Spleen (tissue), 7 donors: ENCODE data around the gene OR13J1.

Source experiments
- CTCF ChIP-seq, 11 experiments: fragments of 200-600 bp in 7 of 11; fragments of 450-650 bp in 4 of 11; sonication (generic) in 4 of 11; IDR thresholded peaks in 8 of 11; conservative IDR thresholded peaks in 3 of 11; 1 replicate in 7 of 11; 2 replicates in 4 of 11; pipeline versions ENCODE4 v1.4.0 to v1.8.0; 2016 to 2021; ENCODE audit warnings: antibody characterized with exemption in 11 of 11, inconsistent platforms in 4 of 11, mild to moderate bottlenecking in 1 of 11
- POLR2A ChIP-seq, 3 donors: fragments of 450-650 bp; IDR thresholded peaks; one replicate each; pipeline ENCODE4 v1.5.1; 2017; ENCODE audit warnings: antibody characterized with exemption in 3 of 3, mild to moderate bottlenecking in 1 of 3
- donor health status: DM: no; HTN: no; CAD: no; lungs with moderate emphysema.
- donor health status: DM: no; HTN: no; CAD: no.
- donor health status: DM: no; HTN: no; CAD: no.

- TF ChIP-seq CTCF (IDR thresholded peaks at IDR 0.05 in 8 of 11, conservative IDR thresholded peaks at IDR 0.05 in 3 of 11) (no peak), POLR2A (IDR thresholded peaks at IDR 0.05) (no peak)
Measured at GRCh38 chr9:35914301-35914807, 44.2 kb upstream of the OR13J1 start.
